Cardiac fibroblast (primary cell): Measurements from ENCODE around the gene PXK.
"Not testable (repeated sequence)": the region's sequence is repeated elsewhere in the genome, so short reads cannot be mapped to it uniquely, and the experiment has no call there.

Source experiments
- DNase-seq, 2 donors: peaks; one replicate each; pipeline versions ENCODE4 v3.0.0 to v3.0.0-alpha.2; 2010; ENCODE audit warnings: low read depth in 2 of 2
- H3K4me3 ChIP-seq, 2 donors: replicated peaks in 1 of 2; 1 replicate in 1 of 2; 2 replicates in 1 of 2; pipeline ENCODE4 v1.5.1; 2011; ENCODE audit warnings: low read depth in 2 of 2, low read length in 2 of 2, mild to moderate bottlenecking in 2 of 2, moderate library complexity in 1 of 2
- TF ChIP-seq, protein P1 (sequence below): IDR thresholded peaks from one replicate; pipeline ENCODE4 v1.5.1; 2011; ENCODE audit warnings: low read depth, mild to moderate bottlenecking, low read length, inconsistent platforms

The PXK gene

DNA sequence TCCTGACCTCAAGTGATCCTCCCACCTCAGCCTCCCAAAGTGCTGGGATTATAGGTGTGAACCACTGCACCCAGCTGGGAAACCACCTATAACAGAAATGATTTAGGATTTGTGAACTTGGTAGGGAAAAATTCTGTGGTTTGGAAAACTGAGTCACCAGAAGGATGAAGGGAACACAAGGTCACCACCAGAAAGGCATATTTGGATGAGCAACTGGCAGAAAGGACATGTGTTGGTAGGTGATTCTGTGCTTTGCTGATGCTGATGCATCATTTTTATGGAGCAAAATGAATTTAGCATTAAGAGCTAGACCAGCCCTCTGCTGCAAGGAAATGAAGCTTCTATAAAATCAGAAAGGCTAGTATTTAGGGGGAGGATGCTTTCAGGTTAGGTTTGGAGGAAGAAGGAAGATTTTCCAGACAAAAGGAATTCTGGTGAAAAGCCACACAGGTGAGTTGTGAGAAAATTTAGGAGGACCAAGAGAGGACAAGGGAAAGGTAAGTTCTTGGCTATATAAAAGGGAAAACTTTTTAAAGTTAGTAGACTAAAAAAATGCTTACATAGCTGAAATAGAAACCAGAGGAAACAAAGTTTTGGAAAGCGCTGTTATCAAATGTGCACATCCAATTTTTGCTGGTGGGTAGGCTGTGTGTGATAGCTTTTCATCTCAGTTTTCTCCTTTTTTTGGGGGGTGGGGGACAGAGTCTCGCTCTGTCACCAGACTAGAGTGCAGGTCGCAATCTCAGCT lies 3.6 kb downstream of the PXK start:
- DNase-seq, result peak in 1 of 2 donors; percentile 89
- no peak overlapping the region for H3K4me3 ChIP-seq
- TF ChIP-seq, protein P1, sequence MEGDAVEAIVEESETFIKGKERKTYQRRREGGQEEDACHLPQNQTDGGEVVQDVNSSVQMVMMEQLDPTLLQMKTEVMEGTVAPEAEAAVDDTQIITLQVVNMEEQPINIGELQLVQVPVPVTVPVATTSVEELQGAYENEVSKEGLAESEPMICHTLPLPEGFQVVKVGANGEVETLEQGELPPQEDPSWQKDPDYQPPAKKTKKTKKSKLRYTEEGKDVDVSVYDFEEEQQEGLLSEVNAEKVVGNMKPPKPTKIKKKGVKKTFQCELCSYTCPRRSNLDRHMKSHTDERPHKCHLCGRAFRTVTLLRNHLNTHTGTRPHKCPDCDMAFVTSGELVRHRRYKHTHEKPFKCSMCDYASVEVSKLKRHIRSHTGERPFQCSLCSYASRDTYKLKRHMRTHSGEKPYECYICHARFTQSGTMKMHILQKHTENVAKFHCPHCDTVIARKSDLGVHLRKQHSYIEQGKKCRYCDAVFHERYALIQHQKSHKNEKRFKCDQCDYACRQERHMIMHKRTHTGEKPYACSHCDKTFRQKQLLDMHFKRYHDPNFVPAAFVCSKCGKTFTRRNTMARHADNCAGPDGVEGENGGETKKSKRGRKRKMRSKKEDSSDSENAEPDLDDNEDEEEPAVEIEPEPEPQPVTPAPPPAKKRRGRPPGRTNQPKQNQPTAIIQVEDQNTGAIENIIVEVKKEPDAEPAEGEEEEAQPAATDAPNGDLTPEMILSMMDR, result no peak

DNA sequence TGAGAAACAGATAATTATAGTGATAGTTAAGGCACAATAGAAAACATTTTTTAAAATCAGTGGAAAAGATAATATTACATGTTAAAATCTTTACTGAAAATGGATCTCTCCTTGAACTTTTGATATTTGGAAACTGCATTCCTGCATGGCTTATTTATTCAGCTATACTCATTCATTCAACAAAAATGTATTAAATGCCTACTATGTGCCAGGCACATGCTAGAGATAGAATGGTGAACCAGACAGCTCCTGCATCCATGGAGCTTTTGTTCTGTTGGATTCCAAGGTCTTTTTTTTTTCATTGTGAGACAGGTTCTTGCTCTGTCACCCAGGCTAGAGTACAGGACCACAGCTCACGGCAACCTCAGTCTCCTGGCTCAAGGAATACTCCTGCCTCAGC lies 4.5 kb downstream of the PXK start:
- no peak for DNase-seq
- TF ChIP-seq, protein P1, result no peak
- no peak overlapping the region for H3K4me3 ChIP-seq

DNA sequence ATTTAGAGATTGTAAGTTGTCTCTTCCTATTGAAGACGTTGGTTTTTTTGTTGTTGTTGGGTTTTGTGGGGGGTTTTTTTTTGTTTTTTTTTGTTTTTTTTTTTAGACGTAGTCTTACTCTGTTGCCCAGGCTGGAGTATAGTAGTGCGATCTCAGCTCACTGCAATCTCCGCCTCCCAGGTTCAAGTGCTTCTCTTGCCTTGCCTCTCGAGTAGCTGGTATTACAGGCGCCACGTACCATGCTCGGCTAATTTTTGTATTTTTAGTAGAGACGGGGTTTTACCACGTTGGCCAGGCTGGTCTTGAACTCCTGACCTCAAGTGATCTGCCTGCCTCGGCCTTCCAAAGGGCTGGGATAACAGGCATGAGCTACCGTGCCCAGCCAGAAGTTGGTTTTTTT lies 6.5 kb downstream of the PXK start:
- not testable (repeated sequence) for DNase-seq, H3K4me3 ChIP-seq

DNA sequence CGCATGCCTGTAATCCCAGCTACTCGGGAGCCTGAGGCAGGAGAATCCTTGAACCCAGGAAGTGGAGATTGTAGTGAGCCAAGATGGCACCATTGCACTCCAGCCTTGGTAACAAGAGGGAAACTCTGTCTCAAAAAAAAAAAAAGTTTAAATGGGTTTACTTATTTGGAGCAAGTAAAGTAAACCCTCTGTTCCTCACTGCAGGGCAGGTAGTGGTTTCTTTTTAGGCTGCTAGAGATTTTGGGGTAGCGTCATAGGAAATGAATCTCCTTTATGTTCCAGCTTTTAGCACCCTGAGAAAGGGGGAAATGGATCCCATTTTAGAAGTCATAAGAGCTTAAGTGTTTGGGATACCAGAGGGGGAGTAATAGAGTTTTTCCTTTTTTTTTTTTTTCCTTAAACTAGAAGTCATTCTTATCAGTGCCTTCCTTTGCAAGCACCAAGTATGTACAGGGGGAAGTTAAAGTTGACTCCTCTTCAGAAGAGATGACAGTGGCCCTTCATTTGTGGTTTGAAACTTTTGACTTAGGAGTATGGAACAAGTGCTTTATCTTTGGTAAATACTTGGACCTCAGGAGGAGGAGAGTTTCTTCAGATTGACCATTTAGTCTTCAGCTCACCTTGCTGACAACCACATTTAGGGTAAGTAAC lies 8.0 kb downstream of the PXK start:
- no peak for DNase-seq
- no peak overlapping the region for H3K4me3 ChIP-seq
- TF ChIP-seq, protein P1, result no peak

DNA sequence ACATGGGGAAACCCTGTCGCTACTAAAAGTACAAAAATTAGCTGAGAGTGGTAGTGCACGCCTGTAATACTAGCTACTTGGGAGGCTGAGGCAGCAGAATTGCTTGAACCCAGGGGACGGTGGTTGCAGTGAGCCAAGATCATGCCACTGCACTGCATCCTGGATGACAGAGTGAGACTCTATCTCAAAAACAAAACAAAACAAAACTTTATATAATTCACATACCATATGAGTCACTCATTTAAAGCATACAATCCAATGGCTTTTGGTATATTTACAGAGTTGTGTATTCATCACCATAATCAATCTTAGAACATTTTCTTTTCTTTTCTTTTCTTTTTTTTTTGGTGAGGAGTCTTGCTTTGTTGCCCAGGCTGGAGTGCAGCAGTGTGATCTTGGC lies 8.7 kb downstream of the PXK start:
- H3K4me3 ChIP-seq, result no peak overlapping the region
- peak in 1 of 2 donors; percentile 55 for DNase-seq
- TF ChIP-seq, protein P1, result no peak

DNA sequence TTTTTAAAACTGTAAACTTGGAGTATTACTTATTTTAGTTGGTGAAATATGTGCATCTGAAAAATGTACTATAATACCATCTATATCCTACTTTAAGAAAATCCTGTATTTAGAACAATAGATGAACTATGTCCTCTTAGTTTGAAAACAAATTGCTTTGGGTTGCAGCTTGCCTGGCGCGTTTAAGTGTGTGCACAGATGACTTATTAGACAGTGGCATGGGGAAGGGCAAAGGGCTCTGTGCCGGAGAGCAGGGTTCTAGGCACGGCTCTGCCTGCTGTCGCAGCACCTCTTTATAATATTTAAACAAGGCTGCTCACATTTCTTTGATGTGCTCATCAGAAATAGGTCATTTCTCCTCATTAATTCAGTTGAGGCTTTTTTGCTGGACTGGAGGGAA lies 10.0 kb downstream of the PXK start:
- no peak overlapping the region for H3K4me3 ChIP-seq
- TF ChIP-seq, protein P1, result no peak
- no peak for DNase-seq

DNA sequence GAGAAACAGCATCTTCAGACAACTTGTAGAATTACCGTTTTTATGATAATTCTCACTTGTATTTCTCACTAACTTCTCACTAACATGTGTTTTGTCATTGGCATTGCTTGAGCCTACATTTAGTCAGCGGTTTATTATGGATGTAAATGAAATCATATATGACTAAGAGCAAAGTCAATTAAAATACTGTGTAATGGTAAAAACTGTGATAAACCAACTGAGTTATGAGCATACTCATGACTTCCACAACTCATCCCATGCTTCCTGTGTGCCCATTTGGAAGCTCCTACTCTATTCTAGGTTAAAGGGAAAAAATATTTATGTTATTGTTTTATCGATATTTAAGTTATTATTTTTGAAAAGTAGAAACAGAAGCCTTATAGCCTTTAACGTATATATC lies 12.8 kb downstream of the PXK start:
- H3K4me3 ChIP-seq, result no peak overlapping the region
- TF ChIP-seq, protein P1, result no peak
- no peak for DNase-seq
